NCI-H2081 treated with DMSO at 0.1 percent for 48 hours (cell line): Measurements from ENCODE around the gene SIN3A.
"Not testable (repeated sequence)": the region's sequence is repeated elsewhere in the genome, so short reads cannot be mapped to it uniquely, and the experiment has no call there.

ENCODE experiments used
- DNase-seq: peaks from one replicate; lab custom pipeline; 2025; lab: John Stamatoyannopoulos, UW

The SIN3A gene

DNA sequence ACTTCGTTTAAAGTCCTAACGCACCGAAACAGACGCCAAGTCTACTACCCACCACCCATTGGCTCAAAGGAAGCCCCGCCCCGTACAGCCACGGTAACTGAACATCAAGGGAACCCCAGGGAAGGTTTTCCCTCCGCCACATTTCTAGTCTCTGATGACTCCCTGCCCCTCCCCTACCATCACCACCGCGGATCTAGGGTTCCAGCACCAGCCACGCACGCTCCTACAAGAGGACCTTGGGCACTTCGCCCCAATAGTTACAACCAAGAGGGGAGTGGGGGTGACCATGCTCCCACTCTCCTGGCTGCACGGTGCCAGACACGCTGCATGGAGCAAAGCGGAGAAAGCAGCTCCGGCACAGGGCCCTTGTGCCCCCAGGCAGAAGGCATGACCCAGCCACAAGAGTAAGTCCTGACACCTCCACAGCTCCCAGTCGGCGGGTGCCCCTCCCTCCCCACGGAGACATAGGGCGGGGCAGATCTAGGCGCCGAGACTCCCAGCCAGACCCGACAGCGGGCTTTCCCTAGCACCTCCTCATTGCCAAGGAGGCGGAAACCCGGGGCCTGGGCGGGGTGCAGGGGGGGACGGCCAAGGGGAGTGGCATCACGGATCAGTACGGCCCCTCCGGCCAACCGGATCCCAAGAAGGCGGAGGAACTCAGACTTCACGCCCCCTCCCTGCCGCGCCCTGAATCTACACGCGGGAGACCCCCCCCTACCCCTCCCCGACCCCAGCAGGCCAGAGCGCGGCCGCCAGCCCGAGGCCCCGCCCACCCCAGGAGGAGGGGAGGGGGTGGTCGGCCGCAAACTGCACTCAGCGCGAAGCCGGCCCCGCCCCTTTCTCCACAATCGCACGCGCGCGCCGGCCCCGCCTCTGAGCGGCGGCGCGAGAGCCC, 936 bp downstream of the SIN3A start:
- peak; percentile 82 for DNase-seq

DNA sequence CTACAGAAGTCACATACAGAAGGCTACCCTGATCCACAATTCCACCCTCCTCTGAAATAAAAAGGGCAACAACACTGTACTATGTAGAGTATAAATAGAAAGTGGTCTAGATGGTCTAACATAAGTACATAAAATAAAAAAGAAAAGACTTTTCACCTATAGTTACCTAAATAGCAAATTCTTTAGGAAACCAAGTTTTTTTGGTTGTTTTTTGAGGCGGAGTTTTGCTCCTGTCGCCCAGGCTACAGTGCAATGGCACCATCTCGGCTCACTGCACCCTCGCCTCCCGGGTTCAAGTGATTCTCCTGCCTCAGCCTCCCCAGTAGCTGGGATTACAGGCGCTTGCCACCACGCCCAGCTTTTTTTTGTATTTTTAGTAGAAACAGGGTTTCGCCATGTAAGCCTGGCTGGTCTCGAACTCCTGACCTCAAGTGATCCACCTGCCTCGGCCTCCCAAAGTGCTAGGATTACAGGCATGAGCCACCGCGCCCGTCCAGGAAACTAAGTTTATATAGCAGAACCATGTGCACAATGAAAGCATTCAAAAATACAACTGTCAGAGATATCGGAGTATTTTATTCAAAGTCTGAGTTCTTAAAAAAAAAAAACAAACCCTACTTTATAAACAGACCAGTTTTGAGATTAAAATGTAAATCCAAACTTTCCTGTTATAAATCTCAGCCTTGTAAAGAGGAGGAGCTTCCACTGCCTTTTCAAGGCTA, 1.7 kb downstream of the SIN3A start:
- no peak for DNase-seq

DNA sequence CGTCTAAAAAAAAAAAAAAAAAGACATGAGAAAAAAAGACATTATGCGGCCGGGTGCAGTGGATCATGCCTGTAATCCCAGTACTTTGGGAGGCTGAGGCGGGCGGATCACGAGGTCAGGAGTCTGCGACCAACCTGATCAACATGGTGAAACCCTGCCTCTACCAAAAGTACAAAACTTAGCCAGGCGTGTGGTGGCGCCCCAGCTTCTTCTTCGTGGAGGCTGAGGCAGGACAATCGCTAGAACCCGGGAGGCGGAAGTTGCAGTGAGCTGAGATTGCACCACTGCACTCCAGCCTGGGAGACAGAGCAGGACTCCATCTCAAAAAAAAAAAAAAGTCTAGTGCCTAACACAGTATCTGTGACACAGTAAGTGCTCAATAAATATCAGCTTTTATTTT, 3.3 kb downstream of the SIN3A start:
- DNase-seq = not testable (repeated sequence)

DNA sequence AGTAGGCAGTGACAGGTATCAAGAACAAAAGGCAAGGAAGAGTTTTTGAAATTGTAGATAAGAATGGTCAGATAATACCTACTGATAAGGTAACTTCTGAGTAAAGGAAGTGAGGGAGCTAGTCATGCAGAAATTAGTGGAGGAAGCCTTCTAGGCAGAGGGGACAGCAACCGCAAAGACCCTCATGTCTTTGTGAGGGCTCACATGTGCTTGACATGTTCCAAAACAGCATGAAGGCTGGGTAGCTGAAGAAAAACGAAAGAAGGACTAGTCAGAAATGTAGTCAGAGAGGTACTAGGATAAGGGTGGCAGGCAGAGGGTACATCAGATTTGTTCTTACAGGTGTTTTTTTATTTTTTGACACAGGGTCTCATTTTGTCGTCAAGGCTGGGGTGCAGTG, 5.3 kb downstream of the SIN3A start:
- no peak for DNase-seq

DNA sequence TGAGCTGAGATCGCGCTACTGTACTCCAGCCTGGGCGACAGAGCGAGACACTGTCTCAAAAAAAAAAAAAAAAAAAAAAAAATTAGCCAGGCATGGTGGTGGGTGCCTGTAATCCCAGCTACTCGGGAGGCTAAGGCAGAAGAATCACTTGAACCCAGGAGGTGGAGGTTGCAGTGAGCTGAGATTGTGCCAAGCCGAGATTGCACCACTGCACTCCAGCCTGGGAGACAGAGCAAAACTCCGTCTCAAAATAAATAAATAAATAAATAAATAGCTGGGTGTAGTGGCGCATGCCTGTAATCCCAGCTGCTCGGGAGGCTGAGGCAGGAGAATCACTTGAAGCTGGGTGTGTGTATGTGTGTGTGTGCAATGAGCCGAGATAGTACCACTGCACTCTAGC, 6.2 kb downstream of the SIN3A start:
- not testable (repeated sequence) for DNase-seq

DNA sequence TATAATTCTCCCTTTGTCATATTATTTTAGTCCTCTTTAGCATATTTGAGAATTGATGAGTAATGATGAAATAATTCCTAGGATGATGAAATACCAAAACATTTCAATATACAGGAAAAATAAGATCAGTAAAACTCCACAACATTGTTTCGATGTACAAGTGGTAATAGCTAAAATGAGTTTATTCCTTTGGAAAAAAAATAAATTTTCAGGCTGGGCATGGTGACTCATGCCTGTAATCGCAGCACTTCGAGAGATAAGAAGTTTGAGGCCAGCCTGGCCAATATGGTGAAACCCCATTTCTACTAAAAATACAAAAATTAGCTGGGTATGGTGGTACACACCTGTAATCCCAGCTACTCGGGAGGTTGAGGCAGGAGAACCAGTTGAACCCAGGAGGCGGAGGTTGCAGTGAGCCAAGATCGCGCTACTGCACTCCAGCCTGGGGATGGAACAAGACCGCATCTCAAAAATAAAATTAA, 7.5 kb downstream of the SIN3A start:
- not testable (repeated sequence) for DNase-seq

DNA sequence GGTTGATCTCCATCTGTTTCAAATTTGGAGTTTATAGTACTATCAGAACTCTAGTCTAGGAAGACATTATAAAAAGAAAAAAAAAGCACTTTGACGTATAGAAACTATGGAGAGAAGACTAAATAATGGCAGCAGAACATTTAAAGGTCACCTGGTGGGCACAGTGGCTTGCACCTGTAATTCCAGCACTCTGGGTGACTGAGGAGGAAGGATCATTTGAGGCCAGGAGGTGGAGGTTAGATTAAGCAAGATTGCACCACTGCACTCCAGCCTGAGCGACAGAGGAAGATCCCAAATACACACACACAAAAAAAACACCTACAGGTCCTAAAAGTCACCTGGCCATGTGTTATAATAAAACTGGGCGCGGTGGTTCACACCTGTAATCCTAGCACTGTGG, 13.8 kb downstream of the SIN3A start:
- no peak for DNase-seq

DNA sequence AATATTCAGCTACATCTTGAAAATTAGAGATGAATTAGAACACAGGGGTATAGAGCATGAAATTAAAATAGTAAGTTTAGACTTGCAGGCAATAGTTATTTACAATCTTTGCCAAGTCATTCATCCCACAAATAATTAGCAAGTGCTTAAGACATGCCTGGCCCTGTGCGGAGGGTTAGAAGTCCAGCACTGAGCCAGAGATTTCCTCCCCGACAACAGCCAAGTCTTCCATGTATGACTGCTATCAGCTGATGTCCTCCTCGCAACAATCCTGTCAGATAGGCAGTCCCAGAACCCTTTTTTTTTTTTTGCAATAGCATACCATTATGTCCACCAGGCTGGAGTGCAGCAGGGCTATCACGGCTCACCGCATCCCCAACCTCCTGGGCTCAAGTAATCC, 14.6 kb downstream of the SIN3A start:
- DNase-seq = no peak

DNA sequence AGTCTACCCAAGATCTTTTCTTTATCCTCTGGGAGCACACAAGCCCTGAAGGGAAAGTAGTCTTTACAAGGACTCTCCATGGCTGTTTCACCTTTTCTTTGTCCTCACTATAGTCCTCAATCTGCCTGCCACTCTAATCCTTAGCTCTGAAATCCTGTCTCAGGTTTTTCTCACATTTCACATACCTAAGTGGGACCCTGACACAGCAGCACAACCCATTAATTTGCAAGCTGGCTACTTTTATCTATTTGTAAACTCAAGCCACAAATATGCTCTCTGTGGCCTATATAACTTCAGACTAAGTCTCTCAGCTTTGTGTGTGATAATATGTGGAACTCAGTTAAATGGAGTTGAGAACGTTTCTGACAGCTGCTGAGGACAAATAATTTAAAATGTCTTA, 19.8 kb downstream of the SIN3A start:
- no peak for DNase-seq

DNA sequence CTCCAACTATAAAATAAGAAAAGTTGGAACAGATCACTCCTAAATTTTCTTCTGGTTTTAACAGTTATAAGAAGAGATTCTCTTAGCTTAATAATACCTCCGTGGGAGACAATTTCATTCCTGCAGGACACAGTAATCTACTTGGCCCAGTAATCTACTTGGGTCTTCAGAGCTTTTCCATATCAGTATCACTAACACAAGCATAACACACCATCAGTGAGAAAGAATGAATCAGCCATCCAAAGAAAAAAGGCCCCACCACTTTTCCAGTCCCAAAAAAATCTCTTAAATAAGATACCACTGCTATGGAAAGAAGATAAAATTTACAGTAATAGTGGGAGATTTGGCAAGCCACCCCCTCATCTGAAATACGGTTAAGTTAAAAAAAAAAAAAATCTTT, 20.2 kb downstream of the SIN3A start:
- no peak for DNase-seq

DNA sequence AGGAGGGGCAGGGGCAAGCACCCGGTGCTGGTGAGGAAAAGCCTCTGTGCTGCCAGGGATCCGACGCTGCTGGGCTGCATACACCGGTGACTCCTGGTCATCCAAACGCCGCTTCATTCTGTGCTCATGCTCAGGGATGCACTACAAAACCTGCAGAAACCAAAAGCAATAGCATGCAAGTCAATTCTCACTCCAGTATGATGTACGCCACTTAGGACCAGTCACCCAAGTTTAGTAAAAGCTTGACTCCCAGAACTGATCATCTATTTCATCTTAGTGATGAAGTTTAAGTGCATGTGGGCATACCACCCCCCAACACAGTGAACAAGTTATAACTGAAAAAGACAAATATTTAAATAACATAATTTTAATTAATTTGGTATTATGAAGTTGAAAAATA, 21.2 kb downstream of the SIN3A start:
- no peak for DNase-seq

DNA sequence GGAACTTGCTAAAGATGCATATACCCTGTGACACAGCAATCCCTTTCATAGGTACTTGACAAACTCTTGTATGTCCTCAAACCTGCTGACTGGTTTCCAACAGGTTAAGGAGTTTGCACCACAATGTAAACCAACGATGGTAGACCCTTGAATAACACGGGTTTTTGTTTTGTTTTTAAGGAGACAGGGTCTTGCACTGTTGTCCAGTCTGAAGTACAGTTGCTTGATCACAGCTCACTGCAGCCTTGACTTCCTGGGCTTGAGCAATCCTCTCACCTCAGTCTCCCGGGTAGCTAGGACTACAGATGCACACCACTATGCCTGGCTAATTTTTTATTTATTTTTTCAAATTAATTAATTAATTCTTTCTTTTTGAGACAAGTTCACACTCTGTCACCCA, 23.3 kb downstream of the SIN3A start:
- DNase-seq = no peak

DNA sequence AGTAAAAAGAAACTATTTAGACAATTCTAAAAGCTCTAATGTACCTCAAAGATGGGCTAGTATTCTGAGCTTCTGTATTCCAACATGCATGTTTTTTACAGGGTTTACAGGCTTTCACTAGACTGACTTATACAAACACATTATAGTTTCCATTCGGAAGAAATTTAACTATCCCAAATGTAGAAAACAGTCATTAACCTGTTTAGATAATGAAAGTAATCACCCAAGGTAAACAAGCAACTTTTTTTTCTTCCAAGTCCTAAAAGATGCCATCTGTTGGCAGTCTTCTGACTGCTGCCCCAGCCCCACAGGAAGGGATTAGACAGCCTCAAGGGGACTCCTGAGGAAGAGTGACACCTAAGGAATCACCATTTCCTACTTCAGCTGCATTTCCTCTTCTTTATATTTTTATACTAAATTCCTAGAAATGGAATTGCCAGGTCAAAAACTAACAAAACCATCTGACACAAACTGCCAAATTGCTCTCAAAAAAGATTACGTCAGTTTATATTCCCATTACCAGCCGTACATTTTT, 25.5 kb downstream of the SIN3A start:
- no peak for DNase-seq

DNA sequence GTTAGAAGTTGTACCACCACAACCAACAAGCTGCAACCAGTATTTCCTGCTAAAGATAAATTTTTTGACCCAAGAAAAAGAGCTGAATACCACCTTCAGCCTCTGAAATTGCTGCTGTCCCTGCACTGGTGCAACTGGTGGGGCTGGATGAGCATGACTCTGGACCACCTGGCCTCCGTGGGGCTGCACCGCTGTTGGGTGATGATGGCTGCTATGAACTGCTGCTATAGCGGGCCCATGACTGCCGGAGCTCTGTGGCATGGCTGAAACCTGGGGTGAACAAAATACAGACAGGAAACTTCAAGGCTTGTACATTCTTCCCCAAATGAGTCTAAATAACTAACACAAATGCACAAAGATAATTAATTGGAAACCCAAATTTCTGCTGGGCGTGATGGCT, 28.9 kb downstream of the SIN3A start:
- no peak for DNase-seq

DNA sequence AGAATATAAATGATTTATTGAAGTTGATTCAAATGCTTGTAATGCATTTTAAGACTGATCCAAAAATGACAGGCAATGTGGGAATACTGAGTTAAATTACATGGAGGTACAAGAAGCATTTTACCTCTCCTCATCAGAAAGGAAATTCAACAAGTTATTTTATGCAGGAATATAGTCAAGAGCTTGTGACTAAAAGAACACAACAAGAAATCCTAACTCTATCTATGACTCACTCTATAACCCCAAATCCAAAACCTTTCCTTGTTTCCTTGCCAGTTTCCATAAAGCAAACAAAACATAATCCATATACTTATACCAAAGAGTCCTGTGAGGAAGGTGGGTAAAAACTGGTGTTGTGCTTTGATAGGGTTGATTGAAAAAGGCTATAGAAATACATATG, 30.8 kb downstream of the SIN3A start:
- DNase-seq = no peak

DNA sequence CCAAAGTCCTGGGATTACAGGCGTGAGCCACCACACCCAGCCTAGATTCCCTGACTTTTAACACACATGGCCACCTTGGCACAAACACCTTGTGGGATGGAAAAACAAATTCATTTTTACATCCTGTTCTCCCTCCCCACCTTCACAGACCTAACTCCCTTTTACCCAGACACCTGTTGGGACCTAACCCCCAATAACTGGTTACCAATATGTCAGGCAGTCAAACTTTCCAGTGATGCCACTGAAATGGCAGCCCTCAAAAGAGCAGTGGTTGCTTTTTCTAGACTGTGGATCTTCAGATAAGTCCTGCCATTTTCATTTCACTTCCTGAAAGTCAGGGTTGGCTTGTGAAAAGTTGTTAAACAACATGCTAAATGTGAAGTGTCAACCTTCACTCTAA, 34.9 kb downstream of the SIN3A start:
- DNase-seq = no peak

DNA sequence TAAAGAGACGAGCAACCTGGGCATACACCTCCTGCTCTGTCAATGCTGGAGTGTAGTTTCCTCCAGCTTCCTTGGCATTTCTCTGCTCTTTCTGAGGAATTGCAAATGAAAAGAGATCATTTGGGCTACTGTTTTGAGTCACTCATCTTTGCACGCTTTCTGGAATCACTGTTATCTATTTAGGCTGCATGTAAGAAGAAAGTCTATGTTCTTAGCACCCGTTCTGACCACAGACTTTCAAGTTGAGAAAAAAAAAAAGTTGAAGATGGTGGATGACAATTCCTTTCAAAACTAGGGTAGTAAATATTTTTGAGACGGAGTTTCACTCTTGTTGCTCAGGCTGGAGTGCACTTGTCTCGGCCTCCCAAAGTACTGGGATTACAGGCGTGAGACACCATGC, 41.3 kb downstream of the SIN3A start:
- DNase-seq = no peak

DNA sequence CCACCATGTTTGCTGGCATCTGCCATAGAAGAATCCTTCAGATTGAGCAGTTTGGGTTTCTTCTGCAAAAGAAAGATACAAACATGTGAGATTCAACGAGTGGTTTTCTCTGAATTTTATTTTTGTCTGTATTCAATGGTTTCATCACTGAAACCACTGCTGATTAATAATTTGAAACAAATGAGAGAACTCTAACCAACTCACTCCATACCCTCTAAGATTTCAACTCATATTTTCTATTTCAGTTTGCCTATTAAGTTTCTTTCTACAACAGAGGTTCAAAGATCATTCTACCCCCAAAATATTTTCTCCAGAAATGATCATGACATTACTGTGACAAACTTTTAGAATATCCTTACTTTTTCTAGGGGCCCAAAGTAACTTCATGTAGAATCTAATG, 44.4 kb downstream of the SIN3A start:
- no peak for DNase-seq

DNA sequence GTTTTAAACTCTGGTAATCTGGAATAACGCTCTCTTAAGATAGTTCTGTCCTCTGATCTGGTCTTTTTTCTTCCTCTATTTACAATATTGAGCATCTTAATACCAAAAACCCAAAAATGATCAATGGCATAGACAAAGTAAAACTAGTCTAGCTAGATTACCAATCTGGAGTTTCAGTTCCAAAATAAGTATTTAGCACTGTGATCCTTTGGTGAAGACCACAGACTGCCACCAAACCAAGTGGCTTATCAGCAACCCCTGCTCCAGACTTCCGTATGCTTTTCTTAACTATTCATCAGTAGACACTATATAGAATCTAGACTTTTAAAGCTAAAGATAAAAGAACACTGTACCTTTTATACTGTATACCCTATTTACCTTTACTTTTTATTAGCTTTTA, 47.6 kb downstream of the SIN3A start:
- DNase-seq = no peak

DNA sequence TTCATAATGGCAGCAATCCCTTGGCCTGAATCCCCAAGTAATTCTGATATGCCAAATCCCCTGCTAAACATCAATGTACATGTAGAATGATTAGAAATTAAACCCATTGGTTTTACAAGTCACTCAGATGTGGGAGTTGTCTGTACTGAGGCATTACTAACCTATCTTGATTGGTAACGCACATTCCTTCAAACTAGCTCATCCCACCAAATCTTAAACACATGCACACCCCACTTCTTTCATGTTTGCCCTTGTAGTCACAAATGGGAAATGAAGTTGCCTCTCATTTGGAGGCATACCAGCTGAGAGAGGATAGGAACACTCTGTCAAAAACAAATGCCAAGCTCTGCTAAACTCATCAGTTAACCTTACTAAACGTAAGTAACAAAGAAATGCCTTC, 54.0 kb downstream of the SIN3A start:
- DNase-seq = no peak

DNA sequence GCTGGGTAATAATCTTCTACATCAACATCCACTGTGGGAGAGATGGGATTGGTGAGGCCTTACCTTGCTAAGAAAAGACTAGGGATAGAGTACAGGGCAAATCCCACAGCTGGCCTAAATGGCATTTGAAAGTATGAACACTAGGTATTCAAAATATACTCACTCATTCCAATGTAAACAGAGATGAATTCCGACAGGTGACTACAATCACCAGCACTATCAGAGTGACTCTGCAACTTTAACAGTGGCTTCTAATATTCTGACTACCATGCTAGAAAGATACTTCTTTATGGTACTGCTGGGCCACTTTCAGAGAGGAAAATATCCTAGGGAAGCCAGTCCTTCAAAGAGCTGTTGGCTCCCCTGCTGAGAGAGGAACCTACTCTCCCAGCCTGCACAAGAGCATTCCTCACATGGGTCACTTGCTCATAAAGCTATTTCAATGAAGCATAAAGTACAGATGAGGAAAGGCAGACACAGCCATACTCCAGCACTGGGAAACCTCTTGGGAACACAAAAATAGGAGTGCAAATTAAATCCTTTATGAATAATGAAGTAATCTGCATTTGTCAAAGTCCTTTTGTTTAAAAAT, 61.6 kb downstream of the SIN3A start:
- DNase-seq = no peak

DNA sequence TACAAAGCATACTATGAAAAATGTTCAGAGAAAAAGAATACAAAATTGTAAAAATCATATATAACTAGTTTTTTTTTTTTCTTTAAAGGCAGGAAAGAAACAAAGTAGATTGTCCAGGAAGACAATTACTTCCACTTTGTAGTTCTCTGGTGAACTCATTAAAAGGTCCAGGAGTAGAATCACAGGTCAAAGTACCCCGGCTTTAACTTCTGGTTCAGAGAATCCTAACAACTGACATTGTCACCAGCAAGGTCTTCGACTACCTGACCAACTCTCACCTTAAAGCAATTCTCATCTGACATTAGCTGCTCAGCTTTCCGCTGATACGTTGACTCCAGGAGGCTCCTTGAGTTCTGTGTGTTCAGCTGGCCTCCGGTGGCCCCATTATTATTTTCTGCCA, 67.5 kb downstream of the SIN3A start:
- not testable (repeated sequence) for DNase-seq

DNA sequence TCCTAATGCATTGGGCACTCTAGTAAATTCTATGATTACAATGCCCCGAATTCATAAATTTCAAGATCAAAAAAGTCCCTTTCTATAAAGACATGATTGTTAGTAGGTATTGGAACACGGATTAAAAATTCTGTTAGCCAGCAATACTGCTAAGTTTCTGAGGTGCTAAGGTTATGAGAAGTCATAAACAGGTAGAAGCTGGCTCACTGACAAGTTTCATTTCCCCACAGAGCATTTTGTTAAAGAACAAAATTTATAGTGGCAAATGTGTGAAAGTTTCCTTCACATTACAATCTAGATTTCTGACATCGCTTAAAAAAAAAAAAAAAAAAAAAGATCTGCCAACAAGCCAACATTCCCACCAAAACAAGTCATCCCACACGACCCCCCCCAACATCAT, 70.7 kb downstream of the SIN3A start:
- no peak for DNase-seq
